Activated CD8-positive, alpha-beta T cell treated with anti-CD3 and anti-CD28 coated beads for 36 hours (primary cell): ENCODE data around the gene COLEC12. TPM values are rescaled to one million over a fixed set of nuclear protein-coding genes. Genes with fewer than 3 reads are reported as not detected.

Experiments used
- ATAC-seq: fragments of 200-7000 bp; cut with Tn5 transposase; one replicate; pipeline ENCODE4 v1.10.0; 2021; ENCODE audit warnings: mild to moderate bottlenecking, moderate library complexity
- CTCF ChIA-PET: fragments of 350-600 bp; sonication (Branson Sonifier 250); formaldehyde crosslinking; loops from one replicate; lab custom pipeline; 2021; ENCODE audit warnings: antibody characterized with exemption; lab: Charles Lee
- POLR2A ChIA-PET: fragments of 350-600 bp; sonication (Branson Sonifier 250); formaldehyde crosslinking; loops from one replicate; lab custom pipeline; 2021; ENCODE audit warnings: antibody characterized with exemption; lab: Charles Lee
- DNase-seq: peaks from one replicate; pipeline ENCODE4 v3.0.0-alpha.2; 2020
- H3K27ac Mint-ChIP-seq: one replicate; pipeline ENCODE4 v1.8.0; 2021; ENCODE audit warnings: mild to moderate bottlenecking, mixed read lengths
- H3K27me3 Mint-ChIP-seq: one replicate; pipeline ENCODE4 v1.8.0; 2021; ENCODE audit warnings: mixed read lengths
- H3K36me3 Mint-ChIP-seq: one replicate; pipeline ENCODE4 v1.8.0; 2021; ENCODE audit warnings: low read depth, mixed read lengths
- H3K4me1 Mint-ChIP-seq: one replicate; pipeline ENCODE4 v1.8.0; 2021; ENCODE audit warnings: low read depth, mixed read lengths
- H3K4me3 Mint-ChIP-seq: one replicate; pipeline ENCODE4 v1.8.0; 2021; ENCODE audit warnings: mild to moderate bottlenecking, moderate library complexity, mixed read lengths
- H3K9me3 Mint-ChIP-seq: one replicate; pipeline ENCODE4 v1.8.0; 2021; ENCODE audit warnings: mixed read lengths
- intact Hi-C: fragments of 100-400 bp; cut with micrococcal nuclease; formaldehyde crosslinking; loops from one replicate; pipeline ENCODE4 v1.10.0; 2022
- total RNA-seq, 2 experiments: library from RNA; stranded (reverse); gene quantifications; one replicate each; pipeline ENCODE4 v1.2.3, GENCODE V29; 2021
- TF ChIP-seq, protein P1 (sequence below): fragments of 200-600 bp; IDR thresholded peaks from one replicate; pipeline ENCODE4 v1.8.0; 2022; ENCODE audit warnings: antibody characterized with exemption, mild to moderate bottlenecking

The COLEC12 gene
- total RNA-seq, 2 experiments from 2014 or later, result not detected

- ChIA-PET CTCF (no interaction called here), POLR2A (interaction anchor here (1.1 kb wide), 1 partner anchor 19 kb away, joined by 3 read pairs; no protein-coding TSS in a partner anchor)
- ATAC-seq (no peak), DNase-seq (no peak)
- Mint-ChIP-seq H3K27me3 (peaks cover 2% of the 10 kb centered on the region), H3K4me3 (no peak overlapping the region), H3K27ac (no peak overlapping the region), H3K4me1 (no peaks in the 10 kb centered on the region), H3K9me3 (no peaks in the 10 kb centered on the region), H3K36me3 (no peaks in the 10 kb centered on the region)
- TF ChIP-seq, protein P1, sequence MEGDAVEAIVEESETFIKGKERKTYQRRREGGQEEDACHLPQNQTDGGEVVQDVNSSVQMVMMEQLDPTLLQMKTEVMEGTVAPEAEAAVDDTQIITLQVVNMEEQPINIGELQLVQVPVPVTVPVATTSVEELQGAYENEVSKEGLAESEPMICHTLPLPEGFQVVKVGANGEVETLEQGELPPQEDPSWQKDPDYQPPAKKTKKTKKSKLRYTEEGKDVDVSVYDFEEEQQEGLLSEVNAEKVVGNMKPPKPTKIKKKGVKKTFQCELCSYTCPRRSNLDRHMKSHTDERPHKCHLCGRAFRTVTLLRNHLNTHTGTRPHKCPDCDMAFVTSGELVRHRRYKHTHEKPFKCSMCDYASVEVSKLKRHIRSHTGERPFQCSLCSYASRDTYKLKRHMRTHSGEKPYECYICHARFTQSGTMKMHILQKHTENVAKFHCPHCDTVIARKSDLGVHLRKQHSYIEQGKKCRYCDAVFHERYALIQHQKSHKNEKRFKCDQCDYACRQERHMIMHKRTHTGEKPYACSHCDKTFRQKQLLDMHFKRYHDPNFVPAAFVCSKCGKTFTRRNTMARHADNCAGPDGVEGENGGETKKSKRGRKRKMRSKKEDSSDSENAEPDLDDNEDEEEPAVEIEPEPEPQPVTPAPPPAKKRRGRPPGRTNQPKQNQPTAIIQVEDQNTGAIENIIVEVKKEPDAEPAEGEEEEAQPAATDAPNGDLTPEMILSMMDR, result no peak
- intact Hi-C loops, result no loop called here
Observed at GRCh38 chr18:424071-424661, 76.3 kb downstream of the COLEC12 start.

- no peaks in the 10 kb centered on the region for H3K9me3 Mint-ChIP-seq
- ATAC-seq, result no peak
- CTCF ChIA-PET, result no interaction called here
Observed at GRCh38 chr18:422966-423365, 77.5 kb downstream of the COLEC12 start.

GRCh38 chr18:421247-422155 lies 79.0 kb downstream of the COLEC12 start:
- ChIA-PET POLR2A (no interaction called here), CTCF (no interaction called here)
- Mint-ChIP-seq H3K27ac (no peak overlapping the region), H3K27me3 (peaks cover 2% of the 10 kb centered on the region), H3K4me3 (no peak overlapping the region), H3K36me3 (no peaks in the 10 kb centered on the region), H3K4me1 (no peaks in the 10 kb centered on the region), H3K9me3 (no peaks in the 10 kb centered on the region)
- TF ChIP-seq, protein P1, result no peak
- intact Hi-C loops, result no loop called here
- ATAC-seq, result no peak
- no peak for DNase-seq

More at GRCh38 chr18:422966-423365, 77.5 kb downstream of the COLEC12 start:
- H3K27ac Mint-ChIP-seq, result no peak overlapping the region
- TF ChIP-seq, protein P1, result no peak
- no peak for DNase-seq
- no peaks in the 10 kb centered on the region for H3K4me1 Mint-ChIP-seq
- intact Hi-C loops, result no loop called here
- H3K36me3 Mint-ChIP-seq, result no peaks in the 10 kb centered on the region
- H3K4me3 Mint-ChIP-seq, result no peak overlapping the region
- POLR2A ChIA-PET, result no interaction called here
- peaks cover 2% of the 10 kb centered on the region for H3K27me3 Mint-ChIP-seq

GRCh38 chr18:420661-421246 lies 79.7 kb downstream of the COLEC12 start:
- intact Hi-C loops, result no loop called here
- ATAC-seq, result no peak
- Mint-ChIP-seq H3K9me3 (no peaks in the 10 kb centered on the region), H3K27ac (no peak overlapping the region), H3K27me3 (peaks cover 3% of the 10 kb centered on the region), H3K4me3 (no peak overlapping the region), H3K36me3 (no peaks in the 10 kb centered on the region), H3K4me1 (no peaks in the 10 kb centered on the region)
- TF ChIP-seq, protein P1, result no peak
- POLR2A ChIA-PET, result no interaction called here
- CTCF ChIA-PET, result no interaction called here
- no peak for DNase-seq
